PC-9 (cell line): ENCODE results near the gene BCDIN3D.

ENCODE experiments used
- EZH2 ChIP-seq: fragments of 200-600 bp; sonication (generic); IDR thresholded peaks from 2 replicates; pipeline ENCODE4 v1.8.0; 2017; ENCODE audit warnings: antibody characterized with exemption, low read depth
- TF ChIP-seq, protein P1 (sequence below): fragments of 200-600 bp; sonication (generic); conservative IDR thresholded peaks from 2 replicates; pipeline ENCODE4 v1.6.1; 2017; ENCODE audit warnings: mixed run types, antibody characterized with exemption, mild to moderate bottlenecking, moderate library complexity

- TF ChIP-seq, protein P1, sequence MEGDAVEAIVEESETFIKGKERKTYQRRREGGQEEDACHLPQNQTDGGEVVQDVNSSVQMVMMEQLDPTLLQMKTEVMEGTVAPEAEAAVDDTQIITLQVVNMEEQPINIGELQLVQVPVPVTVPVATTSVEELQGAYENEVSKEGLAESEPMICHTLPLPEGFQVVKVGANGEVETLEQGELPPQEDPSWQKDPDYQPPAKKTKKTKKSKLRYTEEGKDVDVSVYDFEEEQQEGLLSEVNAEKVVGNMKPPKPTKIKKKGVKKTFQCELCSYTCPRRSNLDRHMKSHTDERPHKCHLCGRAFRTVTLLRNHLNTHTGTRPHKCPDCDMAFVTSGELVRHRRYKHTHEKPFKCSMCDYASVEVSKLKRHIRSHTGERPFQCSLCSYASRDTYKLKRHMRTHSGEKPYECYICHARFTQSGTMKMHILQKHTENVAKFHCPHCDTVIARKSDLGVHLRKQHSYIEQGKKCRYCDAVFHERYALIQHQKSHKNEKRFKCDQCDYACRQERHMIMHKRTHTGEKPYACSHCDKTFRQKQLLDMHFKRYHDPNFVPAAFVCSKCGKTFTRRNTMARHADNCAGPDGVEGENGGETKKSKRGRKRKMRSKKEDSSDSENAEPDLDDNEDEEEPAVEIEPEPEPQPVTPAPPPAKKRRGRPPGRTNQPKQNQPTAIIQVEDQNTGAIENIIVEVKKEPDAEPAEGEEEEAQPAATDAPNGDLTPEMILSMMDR, result no peak
- no peak for TF ChIP-seq EZH2
Measured at GRCh38 chr12:49831717-49832116, 11.2 kb downstream of the BCDIN3D start.
